ENCODE measurements around the gene ABHD14A.

DNA sequence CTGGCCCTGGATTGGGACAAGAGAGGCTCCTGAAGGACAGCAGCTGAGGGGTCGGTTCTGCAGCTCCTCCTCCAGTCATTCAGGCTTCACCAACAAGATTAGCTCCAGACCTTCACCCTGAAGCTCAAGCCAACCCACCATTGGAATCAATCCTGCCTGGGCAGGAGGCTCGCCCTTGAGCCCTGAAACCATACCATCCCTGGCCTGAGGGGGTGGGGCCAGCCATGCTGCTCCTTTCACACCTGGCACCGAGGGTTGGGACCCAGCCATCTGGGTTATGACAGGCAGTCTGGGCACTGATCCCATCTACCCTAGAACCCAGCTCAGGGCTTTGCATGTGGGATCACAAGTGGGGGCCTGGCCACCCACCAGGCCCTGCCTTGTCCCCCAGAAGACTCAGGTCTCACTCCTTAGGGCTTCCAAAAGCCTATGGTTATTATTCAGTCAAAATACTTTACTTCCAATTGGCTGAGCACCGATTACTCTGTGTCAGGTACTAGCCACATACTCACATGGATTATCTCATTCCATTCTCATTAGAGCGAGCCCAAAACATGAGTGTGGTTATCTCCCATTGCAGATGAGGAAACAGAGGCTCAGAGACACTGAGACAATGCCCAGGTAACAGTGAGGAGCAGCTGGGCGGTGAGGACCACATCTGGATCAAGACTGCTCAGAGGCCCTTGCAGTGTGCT is 4.1 kb upstream of the ABHD14A start:
- TF ChIP-seq, protein P1, sequence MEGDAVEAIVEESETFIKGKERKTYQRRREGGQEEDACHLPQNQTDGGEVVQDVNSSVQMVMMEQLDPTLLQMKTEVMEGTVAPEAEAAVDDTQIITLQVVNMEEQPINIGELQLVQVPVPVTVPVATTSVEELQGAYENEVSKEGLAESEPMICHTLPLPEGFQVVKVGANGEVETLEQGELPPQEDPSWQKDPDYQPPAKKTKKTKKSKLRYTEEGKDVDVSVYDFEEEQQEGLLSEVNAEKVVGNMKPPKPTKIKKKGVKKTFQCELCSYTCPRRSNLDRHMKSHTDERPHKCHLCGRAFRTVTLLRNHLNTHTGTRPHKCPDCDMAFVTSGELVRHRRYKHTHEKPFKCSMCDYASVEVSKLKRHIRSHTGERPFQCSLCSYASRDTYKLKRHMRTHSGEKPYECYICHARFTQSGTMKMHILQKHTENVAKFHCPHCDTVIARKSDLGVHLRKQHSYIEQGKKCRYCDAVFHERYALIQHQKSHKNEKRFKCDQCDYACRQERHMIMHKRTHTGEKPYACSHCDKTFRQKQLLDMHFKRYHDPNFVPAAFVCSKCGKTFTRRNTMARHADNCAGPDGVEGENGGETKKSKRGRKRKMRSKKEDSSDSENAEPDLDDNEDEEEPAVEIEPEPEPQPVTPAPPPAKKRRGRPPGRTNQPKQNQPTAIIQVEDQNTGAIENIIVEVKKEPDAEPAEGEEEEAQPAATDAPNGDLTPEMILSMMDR (optimal IDR thresholded peaks at IDR 0.05 in 1 of 3, IDR thresholded peaks at IDR 0.05 in 1 of 3, conservative IDR thresholded peaks at IDR 0.05 in 1 of 3; ENCODE audit: extremely low read depth in 1 of 3, insufficient read depth in 2 of 3, low read length in 3 of 3): no peak
- no peak for TF ChIP-seq EZH2 (IDR thresholded peaks at IDR 0.05; ENCODE audit: low read length)

All from keratinocyte (primary cell).